ENCODE results near the gene CAMTA1. TPM values are rescaled to one million over a fixed set of nuclear protein-coding genes. Genes with fewer than 3 reads are reported as not detected.

The CAMTA1 gene
- total RNA-seq, 2 donors from 2014 or later: 100 to 102 TPM

GRCh38 chr1:7375329-7375728 lies 590.1 kb downstream of the CAMTA1 start:
- no peaks in the 10 kb centered on the region for H3K27me3 ChIP-seq (replicated peaks; ENCODE audit: insufficient read depth)
- no peaks in the 10 kb centered on the region for H3K4me1 ChIP-seq (replicated peaks)
- no peak for DNase-seq (ENCODE audit: low spot score)
- no peak overlapping the region for H3K4me3 ChIP-seq
- no peaks in the 10 kb centered on the region for H3K36me3 ChIP-seq
- WGBS: 90% methylated on average over 7 of the region's 7 CpGs
- intact Hi-C loops (cut with DNase I): no loop called here
- no peak overlapping the region for H3K27ac ChIP-seq
- TF ChIP-seq POLR2A (IDR thresholded peaks at IDR 0.05): no peak
- TF ChIP-seq POLR2AphosphoS5 (IDR thresholded peaks at IDR 0.05): no peak
- TF ChIP-seq, protein P1, sequence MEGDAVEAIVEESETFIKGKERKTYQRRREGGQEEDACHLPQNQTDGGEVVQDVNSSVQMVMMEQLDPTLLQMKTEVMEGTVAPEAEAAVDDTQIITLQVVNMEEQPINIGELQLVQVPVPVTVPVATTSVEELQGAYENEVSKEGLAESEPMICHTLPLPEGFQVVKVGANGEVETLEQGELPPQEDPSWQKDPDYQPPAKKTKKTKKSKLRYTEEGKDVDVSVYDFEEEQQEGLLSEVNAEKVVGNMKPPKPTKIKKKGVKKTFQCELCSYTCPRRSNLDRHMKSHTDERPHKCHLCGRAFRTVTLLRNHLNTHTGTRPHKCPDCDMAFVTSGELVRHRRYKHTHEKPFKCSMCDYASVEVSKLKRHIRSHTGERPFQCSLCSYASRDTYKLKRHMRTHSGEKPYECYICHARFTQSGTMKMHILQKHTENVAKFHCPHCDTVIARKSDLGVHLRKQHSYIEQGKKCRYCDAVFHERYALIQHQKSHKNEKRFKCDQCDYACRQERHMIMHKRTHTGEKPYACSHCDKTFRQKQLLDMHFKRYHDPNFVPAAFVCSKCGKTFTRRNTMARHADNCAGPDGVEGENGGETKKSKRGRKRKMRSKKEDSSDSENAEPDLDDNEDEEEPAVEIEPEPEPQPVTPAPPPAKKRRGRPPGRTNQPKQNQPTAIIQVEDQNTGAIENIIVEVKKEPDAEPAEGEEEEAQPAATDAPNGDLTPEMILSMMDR (IDR thresholded peaks at IDR 0.05): no peak
- H3K9me3 ChIP-seq: no peaks in the 10 kb centered on the region

- Histone ChIP-seq H3K4me3 (no peak overlapping the region), H3K27ac (no peak overlapping the region), H3K9me3 (no peaks in the 10 kb centered on the region), H3K27me3 (replicated peaks; ENCODE audit: insufficient read depth) (no peaks in the 10 kb centered on the region), H3K4me1 (replicated peaks) (no peaks in the 10 kb centered on the region), H3K36me3 (no peaks in the 10 kb centered on the region)
- WGBS: 95% methylated on average over 9 of the region's 9 CpGs
- TF ChIP-seq POLR2A (IDR thresholded peaks at IDR 0.05) (no peak), POLR2AphosphoS5 (IDR thresholded peaks at IDR 0.05) (no peak)
- TF ChIP-seq, protein P1 (IDR thresholded peaks at IDR 0.05): no peak
- DNase-seq (ENCODE audit: low spot score): no peak
- intact Hi-C loops (cut with DNase I): no loop called here
These were observed 590.8 kb downstream of the CAMTA1 start for GRCh38 chr1:7375781-7376660.

GRCh38 chr1:7376676-7377075 lies 591.4 kb downstream of the CAMTA1 start:
- 96% methylated on average over 4 of the region's 4 CpGs for WGBS
- Histone ChIP-seq H3K4me1 (replicated peaks) (no peaks in the 10 kb centered on the region), H3K36me3 (no peaks in the 10 kb centered on the region), H3K27ac (no peak overlapping the region), H3K9me3 (no peaks in the 10 kb centered on the region), H3K4me3 (no peak overlapping the region), H3K27me3 (replicated peaks; ENCODE audit: insufficient read depth) (no peaks in the 10 kb centered on the region)
- DNase-seq (ENCODE audit: low spot score): no peak
- TF ChIP-seq POLR2A (IDR thresholded peaks at IDR 0.05): no peak
- TF ChIP-seq, protein P1 (IDR thresholded peaks at IDR 0.05): no peak
- no peak for TF ChIP-seq POLR2AphosphoS5 (IDR thresholded peaks at IDR 0.05)
- intact Hi-C loops (cut with DNase I): no loop called here

DNA sequence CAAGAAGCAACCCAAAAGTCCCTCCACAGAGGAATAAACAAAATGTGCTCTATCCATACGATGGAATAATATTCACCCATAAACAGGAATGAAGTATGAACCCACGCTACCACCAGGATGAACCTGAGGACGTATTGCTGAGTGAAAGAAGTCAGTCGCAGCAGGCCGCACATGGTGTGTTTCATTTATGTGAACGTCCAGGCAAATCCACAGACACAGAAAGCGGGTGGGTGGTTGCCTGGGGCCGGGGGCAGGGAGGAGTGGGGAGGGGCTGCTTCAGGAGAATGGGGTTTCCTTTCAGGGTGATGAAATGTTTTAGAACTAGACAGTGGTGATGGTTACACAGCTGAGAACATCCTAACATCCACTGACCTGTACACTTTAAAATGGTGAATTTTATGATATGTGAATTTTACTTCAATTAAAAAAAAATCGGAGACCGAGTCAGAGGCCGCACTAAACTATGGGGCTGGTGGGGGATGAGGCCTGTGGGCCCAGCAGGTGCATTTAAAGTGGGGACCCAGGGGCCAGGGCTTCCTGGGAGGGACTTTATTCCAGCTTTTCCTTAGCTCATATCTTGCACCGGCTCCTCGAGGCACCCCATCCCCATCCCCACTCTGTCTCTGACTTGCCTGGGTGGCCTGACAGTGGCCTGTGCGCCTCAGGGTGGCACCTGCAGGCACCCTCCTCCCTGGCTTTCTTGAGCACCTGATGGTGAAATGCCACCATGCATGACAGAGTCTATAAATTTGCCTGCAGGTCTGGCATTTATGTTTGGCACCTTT lies 593.3 kb downstream of the CAMTA1 start:
- Histone ChIP-seq H3K36me3 (no peaks in the 10 kb centered on the region), H3K9me3 (no peaks in the 10 kb centered on the region), H3K4me1 (replicated peaks) (no peaks in the 10 kb centered on the region), H3K4me3 (no peak overlapping the region), H3K27ac (no peak overlapping the region), H3K27me3 (replicated peaks; ENCODE audit: insufficient read depth) (no peaks in the 10 kb centered on the region)
- intact Hi-C loops (cut with DNase I): no loop called here
- WGBS: 85% methylated on average over 14 of the region's 14 CpGs
- TF ChIP-seq POLR2AphosphoS5 (IDR thresholded peaks at IDR 0.05) (no peak), POLR2A (IDR thresholded peaks at IDR 0.05) (no peak)
- TF ChIP-seq, protein P1 (IDR thresholded peaks at IDR 0.05): no peak
- DNase-seq (ENCODE audit: low spot score): no peak

Data from prostate gland (tissue), 2 donors.